ENCODE results near the gene KLF1.
A peak's percentile ranks its signal among the peaks of the same experiment; 100 is the strongest.

DNA sequence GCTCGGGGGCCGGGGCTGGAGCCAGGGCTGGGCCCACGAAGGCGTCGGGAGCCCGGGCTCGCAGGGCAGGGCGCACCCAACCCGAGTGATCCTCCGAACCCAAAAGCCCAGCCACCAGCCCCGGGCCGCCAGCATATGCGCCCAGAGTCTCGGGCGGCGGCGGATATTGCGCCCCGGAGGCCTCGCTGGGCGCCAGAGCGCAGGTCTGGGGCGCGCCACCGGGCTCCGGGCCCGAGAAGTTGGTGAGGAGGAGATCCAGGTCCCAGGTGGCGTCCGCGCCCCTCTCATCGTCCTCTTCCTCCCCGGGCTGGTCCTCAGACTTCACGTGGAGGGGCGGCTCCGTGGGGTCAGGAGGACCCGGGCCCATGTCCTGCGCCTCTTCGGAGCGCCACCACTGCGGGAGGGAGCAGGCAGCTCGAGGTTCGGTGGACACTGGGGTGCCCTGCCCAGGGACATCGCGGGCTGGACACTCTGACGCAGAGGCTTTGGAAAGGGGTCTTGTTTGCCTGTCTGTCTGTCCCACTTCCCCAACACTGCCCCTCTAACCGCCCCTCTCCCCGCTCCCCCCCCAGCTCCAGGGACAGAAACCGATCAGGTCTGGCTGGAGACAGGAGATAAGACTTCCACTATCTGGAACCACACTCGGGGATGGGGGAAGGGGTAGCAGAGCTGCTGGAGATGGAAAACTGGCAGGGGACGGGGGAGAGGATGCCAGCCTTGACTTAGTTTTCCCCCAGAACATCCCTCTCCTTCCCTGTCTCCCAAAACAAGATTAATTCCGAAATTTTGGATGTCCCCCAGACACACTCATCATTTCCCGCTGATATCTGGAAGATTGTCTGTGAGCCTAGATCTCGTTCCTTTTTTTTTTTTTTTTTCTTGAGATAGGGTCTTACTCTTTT is 1.0 kb downstream of the KLF1 start:
- TF ChIP-seq, protein P1, sequence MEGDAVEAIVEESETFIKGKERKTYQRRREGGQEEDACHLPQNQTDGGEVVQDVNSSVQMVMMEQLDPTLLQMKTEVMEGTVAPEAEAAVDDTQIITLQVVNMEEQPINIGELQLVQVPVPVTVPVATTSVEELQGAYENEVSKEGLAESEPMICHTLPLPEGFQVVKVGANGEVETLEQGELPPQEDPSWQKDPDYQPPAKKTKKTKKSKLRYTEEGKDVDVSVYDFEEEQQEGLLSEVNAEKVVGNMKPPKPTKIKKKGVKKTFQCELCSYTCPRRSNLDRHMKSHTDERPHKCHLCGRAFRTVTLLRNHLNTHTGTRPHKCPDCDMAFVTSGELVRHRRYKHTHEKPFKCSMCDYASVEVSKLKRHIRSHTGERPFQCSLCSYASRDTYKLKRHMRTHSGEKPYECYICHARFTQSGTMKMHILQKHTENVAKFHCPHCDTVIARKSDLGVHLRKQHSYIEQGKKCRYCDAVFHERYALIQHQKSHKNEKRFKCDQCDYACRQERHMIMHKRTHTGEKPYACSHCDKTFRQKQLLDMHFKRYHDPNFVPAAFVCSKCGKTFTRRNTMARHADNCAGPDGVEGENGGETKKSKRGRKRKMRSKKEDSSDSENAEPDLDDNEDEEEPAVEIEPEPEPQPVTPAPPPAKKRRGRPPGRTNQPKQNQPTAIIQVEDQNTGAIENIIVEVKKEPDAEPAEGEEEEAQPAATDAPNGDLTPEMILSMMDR (IDR thresholded peaks at IDR 0.05) = peak in 1 of 4 experiments; percentile 4
- TF ChIP-seq POLR2A (IDR thresholded peaks at IDR 0.05) = no peak

Measured in gastroesophageal sphincter (tissue), 3 donors.